Non-pigmented ciliary epithelial cell (primary cell): ENCODE data around the gene FOXL3.

Experiments
- DNase-seq: peaks from one replicate; pipeline ENCODE4 v3.0.0-alpha.2; 2010; ENCODE audit warnings: low read depth

FOXL3 gene

GRCh38 chr7:302054-302992 is 12.4 kb downstream of the FOXL3 start:
- DNase-seq = no peak

DNA sequence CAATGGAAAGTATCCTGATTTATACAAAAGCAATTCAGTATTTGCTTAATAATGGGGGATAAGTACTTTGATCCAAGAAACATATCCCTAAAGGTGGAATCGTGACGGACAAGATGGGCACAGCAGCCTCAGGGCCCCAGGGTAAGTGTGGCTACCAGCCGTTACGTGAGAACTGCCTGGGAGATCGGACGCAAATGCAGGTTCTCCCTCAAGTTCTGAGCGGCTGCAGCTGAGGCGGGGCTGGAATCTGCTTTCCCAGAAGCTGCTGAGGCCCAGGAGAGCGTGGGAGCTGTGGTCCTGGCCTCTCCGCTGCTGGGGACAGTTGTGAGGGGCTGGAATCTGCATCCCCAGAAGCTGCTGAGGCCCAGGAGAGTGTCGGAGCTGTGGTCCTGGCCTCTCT is 13.5 kb downstream of the FOXL3 start:
- no peak for DNase-seq

DNA sequence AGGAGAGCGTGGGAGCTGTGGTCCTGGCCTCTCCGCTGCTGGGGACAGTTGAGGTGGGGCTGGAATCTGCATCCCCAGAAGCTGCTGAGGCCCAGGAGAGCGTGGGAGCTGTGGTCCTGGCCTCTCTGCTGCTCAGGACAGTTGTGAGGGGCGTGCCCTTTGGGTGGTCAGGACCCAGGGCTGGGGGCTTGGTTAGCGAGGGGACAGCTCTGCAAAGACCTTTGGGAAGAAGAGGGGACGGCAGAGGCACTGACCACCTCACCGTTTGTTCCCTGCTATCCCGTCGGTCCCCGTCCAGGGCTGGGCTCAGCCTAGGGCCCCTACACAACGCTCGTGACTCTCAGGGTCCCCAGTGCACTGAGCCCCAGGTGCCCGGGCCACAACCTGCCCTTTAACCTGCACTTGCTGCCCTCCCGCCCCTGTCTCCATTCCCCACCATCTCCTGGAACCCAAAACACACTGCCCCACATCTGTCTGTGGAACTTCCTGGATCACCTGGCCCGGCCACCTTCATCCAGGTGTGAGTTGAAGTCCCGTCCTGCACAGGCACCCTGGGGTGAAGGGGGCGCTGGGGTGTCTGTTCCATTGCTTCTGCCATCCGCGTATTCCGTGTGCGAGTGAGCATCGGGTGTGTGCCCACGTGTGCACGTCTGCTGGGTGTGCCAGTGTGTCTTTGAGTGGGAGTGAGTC is 14.1 kb downstream of the FOXL3 start:
- DNase-seq = no peak

DNA sequence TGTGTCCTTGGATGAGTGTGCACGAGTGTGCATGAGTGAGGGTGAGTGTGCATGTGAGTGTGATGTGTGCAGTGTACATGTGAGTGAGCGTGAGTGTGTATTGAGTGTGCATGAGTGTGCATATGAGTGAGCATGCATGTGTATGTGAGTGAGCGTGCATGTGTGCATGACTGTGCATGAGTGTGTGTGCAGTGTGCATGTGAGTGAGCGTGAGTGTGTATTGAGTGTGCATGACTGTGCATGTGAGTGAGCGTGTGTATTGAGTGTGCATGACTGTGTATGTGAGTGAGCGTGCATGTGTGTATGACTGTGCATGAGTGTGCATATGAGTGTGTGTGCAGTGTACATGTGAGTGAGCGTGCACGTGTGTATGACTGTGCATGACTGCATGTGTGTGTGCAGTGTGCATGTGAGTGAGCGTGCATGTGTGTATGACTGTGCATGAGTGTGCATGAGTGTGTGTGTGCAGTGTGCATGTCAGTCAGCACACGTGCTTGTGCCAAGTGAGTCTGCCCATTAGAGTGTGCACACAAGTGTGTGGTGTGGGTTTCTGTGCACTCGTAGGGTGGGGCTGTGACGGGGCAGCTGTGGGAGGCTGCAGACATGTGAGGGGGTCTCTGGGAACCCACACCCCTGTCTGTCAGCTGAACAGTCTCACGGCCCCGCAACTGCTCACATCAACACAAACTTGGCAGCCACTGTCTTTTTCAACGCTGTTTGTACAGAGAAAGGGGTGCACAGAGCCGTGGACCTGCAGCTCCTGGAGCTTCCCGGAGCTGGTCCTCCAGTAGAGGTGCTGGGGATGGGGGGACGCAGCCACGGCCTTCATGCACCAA is 14.8 kb downstream of the FOXL3 start:
- no peak for DNase-seq

DNA sequence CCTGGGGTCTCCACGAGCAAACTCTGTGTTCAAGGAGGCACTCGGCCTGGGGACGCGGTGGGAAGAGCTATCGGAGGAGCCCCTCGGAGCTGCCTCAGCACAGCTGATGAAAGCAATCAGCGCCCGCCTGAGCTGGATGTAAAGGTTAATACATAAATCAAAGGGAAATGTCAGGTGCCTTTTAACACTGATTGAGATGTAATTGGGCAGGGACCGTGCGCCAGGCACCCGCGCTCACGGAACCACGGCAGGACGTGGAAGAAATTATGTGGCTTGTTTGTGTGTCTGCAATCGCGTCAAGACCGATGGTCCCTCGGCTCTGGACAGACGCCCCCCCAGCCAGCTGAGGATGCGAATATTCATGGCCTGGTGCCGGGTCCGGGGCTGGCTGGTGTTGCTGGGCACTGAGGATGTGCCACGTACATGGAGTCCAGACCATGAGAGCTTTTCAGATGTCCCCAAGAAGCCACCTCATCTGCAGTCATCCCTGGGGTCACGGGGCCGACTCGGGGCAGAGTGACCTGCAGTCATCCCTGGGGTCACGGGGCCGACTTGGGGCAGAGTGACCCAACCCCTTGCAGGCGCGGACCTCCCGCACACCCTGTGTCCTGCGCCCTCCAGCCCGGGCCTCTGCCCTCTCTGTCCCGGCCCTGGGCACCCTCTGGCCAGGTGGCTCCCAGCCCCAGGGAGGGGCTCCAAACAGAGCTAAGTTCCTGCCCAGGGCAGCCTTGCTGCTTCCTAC is 15.6 kb downstream of the FOXL3 start:
- no peak for DNase-seq

- no peak for DNase-seq
These were observed 18.0 kb downstream of the FOXL3 start for GRCh38 chr7:307970-308369.

DNA sequence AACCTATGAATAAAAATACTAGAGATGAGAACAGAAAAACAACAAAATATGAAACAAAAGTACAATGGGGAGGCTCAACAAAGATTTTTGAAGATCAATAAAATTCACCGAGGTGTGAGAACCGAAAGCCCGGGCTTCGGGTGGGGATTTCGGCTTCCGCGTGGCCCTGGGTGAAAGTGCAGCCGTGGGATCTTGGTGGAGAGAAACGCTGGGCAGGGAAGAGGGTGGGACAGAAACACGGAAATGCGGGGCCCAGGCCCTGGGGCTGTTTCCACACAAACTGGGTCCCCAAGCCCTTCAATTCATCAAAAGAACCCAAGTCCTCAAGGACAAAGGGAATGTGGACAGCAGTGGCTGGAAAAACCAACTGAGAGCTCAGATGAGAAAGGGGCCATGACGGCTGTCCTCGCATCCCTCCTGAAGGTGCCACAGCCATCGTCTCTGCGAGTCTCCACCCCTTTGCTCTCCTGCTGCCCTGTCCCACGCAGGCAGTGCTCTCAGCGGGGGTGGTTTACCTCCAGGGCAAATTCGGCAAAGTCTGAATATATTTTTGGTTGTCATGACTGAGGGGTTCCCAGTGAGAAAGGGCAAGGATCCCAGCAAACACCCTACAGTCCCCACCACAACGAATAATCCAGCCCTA is 19.7 kb downstream of the FOXL3 start:
- DNase-seq = no peak

GRCh38 chr7:311131-311680 is 21.2 kb downstream of the FOXL3 start:
- DNase-seq = no peak

GRCh38 chr7:311796-312195 is 21.8 kb downstream of the FOXL3 start:
- DNase-seq = no peak

GRCh38 chr7:312424-312823 is 22.5 kb downstream of the FOXL3 start:
- DNase-seq = no peak

DNA sequence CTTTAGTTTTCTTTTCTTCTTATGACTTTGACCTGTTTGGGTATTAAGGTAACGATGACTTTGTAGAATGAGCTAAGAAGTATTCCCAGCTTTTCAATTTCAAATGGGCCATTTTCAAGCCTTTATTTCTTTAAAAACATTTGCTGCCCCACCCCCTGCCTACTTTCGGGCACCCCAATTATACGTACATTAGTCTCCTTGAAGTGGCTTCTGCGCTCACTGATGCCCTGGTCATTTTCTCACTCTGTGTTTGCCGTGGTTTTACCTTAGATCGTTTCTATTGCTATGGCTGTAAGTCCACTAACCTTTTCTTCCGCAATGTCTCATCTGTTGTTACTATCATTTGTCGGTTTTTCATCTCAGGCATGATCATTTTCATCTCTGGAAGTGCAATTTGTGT is 24.9 kb downstream of the FOXL3 start:
- no peak for DNase-seq

- no peak for DNase-seq
These were observed 25.7 kb downstream of the FOXL3 start for GRCh38 chr7:315516-316265.

GRCh38 chr7:317643-318405 is 27.9 kb downstream of the FOXL3 start:
- DNase-seq = no peak

GRCh38 chr7:318476-318875 is 28.5 kb downstream of the FOXL3 start:
- no peak for DNase-seq

- no peak for DNase-seq
These were observed 29.1 kb downstream of the FOXL3 start for GRCh38 chr7:318878-319661.

- DNase-seq = no peak
These were observed 30.3 kb downstream of the FOXL3 start for GRCh38 chr7:320297-320696.

- DNase-seq = no peak
These were observed 32.2 kb downstream of the FOXL3 start for GRCh38 chr7:322111-322671.

GRCh38 chr7:322708-323111 is 32.7 kb downstream of the FOXL3 start:
- DNase-seq = no peak
